GM12872 (cell line): ENCODE results near the gene PRKAR2B.

Experiments
- TF ChIP-seq, protein P1 (sequence below): IDR thresholded peaks from 3 replicates; pipeline ENCODE4 v1.5.1; 2011; ENCODE audit warnings: low read depth, mild to moderate bottlenecking, low read length, moderate library complexity; ENCODE audit not compliant: insufficient read depth

PRKAR2B gene

DNA sequence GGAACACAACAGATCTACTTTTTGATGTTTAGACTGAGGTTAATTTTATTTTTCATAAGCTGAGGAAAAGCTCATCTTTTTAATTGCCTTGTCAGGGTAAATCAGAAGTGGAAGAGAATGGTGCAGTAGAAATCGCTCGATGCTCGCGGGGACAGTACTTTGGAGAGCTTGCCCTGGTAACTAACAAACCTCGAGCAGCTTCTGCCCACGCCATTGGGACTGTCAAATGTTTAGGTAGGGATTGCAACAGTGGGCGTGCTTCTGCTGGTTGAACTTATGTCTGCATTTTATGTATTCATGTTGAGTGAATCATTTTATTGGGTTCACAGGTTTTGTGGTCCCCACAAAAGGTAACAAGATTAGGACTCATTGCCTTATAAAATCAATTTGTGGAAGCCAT, 112.6 kb downstream of the PRKAR2B start:
- TF ChIP-seq, protein P1, sequence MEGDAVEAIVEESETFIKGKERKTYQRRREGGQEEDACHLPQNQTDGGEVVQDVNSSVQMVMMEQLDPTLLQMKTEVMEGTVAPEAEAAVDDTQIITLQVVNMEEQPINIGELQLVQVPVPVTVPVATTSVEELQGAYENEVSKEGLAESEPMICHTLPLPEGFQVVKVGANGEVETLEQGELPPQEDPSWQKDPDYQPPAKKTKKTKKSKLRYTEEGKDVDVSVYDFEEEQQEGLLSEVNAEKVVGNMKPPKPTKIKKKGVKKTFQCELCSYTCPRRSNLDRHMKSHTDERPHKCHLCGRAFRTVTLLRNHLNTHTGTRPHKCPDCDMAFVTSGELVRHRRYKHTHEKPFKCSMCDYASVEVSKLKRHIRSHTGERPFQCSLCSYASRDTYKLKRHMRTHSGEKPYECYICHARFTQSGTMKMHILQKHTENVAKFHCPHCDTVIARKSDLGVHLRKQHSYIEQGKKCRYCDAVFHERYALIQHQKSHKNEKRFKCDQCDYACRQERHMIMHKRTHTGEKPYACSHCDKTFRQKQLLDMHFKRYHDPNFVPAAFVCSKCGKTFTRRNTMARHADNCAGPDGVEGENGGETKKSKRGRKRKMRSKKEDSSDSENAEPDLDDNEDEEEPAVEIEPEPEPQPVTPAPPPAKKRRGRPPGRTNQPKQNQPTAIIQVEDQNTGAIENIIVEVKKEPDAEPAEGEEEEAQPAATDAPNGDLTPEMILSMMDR = no peak

GRCh38 chr7:107158028-107158427, 113.5 kb downstream of the PRKAR2B start:
- TF ChIP-seq, protein P1 = no peak

- TF ChIP-seq, protein P1 = no peak
Measured at GRCh38 chr7:107160389-107160788, 115.9 kb downstream of the PRKAR2B start.

DNA sequence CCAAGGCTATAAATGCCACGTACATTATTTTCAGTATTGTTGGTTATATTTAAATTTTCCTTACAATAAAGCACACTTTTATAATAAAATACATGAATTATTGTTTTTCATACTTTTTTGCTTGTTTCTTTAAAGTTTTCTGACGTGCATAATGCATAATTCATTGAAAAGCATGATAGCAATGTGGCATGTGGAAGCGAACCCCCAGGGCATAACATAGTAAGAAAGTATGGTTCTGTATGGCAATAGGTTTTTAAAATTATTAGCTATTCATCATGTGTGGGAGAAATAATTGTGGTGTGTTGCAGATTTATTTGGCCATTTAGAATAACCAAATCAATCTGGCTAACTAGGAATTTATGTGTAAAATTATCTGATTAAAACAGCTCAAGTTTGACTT, 116.9 kb downstream of the PRKAR2B start:
- TF ChIP-seq, protein P1 = no peak

DNA sequence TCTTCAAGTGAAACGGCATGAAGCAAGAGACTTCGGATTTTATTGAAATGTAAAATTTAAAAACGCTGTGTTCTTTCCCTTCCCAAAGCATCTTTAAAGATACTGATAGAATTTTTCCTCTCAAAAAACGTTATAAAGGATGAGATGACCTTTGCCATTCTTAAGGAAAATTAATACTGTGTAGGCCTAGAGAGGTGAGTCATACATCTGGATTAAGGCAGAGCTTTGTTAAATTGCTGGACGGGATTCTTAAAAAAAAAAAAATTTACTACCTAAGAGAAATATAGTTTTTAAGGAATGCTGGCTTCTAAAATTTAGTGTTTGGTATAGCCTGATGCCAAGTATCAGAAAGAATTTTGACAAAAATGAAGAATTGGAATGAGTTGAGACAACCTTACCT, 118.0 kb downstream of the PRKAR2B start:
- TF ChIP-seq, protein P1 = no peak

- TF ChIP-seq, protein P1 = no peak
Measured at GRCh38 chr7:107164092-107164491, 119.6 kb downstream of the PRKAR2B start.

- TF ChIP-seq, protein P1 = no peak
Measured at GRCh38 chr7:107165341-107165740, 120.8 kb downstream of the PRKAR2B start.
